ENCODE data around the gene ADAM15. TPM values are rescaled to one million over a fixed set of nuclear protein-coding genes. Genes with fewer than 3 reads are reported as not detected.

ADAM15 gene
- total RNA-seq, 2 donors from 2014 or later, result 101 to 228 TPM

GRCh38 chr1:155110381-155110780 lies 59.3 kb downstream of the ADAM15 start:
- no peak overlapping the region for H3K27ac ChIP-seq
- H3K4me1 ChIP-seq, result no peaks in the 10 kb centered on the region
- no peaks in the 10 kb centered on the region for H3K27me3 ChIP-seq
- intact Hi-C loops (cut with DNase I), result no loop called here
- H3K36me3 ChIP-seq, result no peaks in the 10 kb centered on the region
- TF ChIP-seq CTCF (IDR thresholded peaks at IDR 0.05), result no peak
- no peak overlapping the region for H3K4me3 ChIP-seq
- H3K9ac ChIP-seq (ENCODE audit: low read depth in 2 of 2, low read length in 2 of 2), result no peak overlapping the region
- H3K9me3 ChIP-seq, result no peaks in the 10 kb centered on the region
- no peak for DNase-seq

DNA sequence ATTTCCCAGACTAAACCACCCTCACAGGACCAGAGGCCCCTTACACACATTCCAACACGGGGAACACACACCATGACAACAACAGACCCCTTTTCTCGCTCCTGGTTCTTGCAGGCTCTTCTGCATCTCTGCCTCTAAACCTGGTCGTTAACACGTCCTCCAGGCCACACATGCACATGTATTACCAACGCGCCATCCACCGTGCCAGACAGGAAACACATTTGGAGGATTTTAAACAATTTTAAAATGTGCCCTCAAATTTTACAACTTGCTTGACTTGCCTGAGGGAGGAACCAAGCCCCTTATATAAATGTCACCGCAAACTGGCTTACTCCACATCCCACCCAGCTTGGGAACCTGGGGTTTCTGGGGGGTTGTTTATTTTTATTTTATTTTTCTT lies 59.7 kb downstream of the ADAM15 start:
- H3K4me1 ChIP-seq, result no peaks in the 10 kb centered on the region
- no peak overlapping the region for H3K4me3 ChIP-seq
- H3K27ac ChIP-seq, result no peak overlapping the region
- H3K9ac ChIP-seq (ENCODE audit: low read depth in 2 of 2, low read length in 2 of 2), result no peak overlapping the region
- intact Hi-C loops (cut with DNase I), result no loop called here
- no peaks in the 10 kb centered on the region for H3K9me3 ChIP-seq
- no peak for DNase-seq
- H3K27me3 ChIP-seq, result no peaks in the 10 kb centered on the region
- TF ChIP-seq CTCF (IDR thresholded peaks at IDR 0.05), result no peak
- no peaks in the 10 kb centered on the region for H3K36me3 ChIP-seq

Other genes with a start within 250 kb of the ADAM15 start
- 1 to 10 TPM in 1 of 2 donors, under 1 TPM in 1; 0.99 to 2.5 TPM for gene KCNN3, start 181.0 kb upstream of the ADAM15 start, total RNA-seq
- gene PMVK, start 114.6 kb upstream of the ADAM15 start, total RNA-seq, result 10 to 100 TPM; 32.0 to 46.5 TPM
- 10 to 100 TPM; 22.0 to 51.4 TPM for gene PBXIP1, start 95.2 kb upstream of the ADAM15 start, total RNA-seq
- 10 to 100 TPM; 25.8 to 33.8 TPM for gene PYGO2, start 89.5 kb upstream of the ADAM15 start, total RNA-seq
- gene SHC1, start 80.6 kb upstream of the ADAM15 start, total RNA-seq, result 100 to 1,000 TPM in 1 of 2 donors, 10 to 100 TPM in 1; 98.3 to 104 TPM
- gene CKS1B, start 76.6 kb upstream of the ADAM15 start, total RNA-seq, result 10 to 100 TPM; 49.5 to 76.5 TPM
- 10 to 100 TPM; 28.2 to 46.1 TPM for gene FLAD1, start 68.0 kb upstream of the ADAM15 start, total RNA-seq
- gene LENEP, start 57.7 kb upstream of the ADAM15 start, total RNA-seq, result not detected
- gene ZBTB7B, start 48.5 kb upstream of the ADAM15 start, total RNA-seq, result 100 to 1,000 TPM; 185 to 205 TPM
- 1 to 10 TPM; 1.7 to 1.9 TPM for gene DCST2, start 17.5 kb upstream of the ADAM15 start, total RNA-seq
- gene DCST1, start 17.5 kb upstream of the ADAM15 start, total RNA-seq, result not detected
- 10 to 100 TPM; 26.1 to 27.2 TPM for gene EFNA4, start 12.4 kb downstream of the ADAM15 start, total RNA-seq
- 10 to 100 TPM; 12.7 to 21.4 TPM for gene EFNA3, start 27.5 kb downstream of the ADAM15 start, total RNA-seq
- 100 to 1,000 TPM in 1 of 2 donors, 10 to 100 TPM in 1; 61.3 to 125 TPM for gene EFNA1, start 76.6 kb downstream of the ADAM15 start, total RNA-seq
- gene SLC50A1, start 84.5 kb downstream of the ADAM15 start, total RNA-seq, result 100 to 1,000 TPM; 102 to 130 TPM
- 100 to 1,000 TPM; 149 to 182 TPM for gene DPM3, start 89.2 kb downstream of the ADAM15 start, total RNA-seq
- 100 to 1,000 TPM; 140 to 172 TPM for gene KRTCAP2, start 122.0 kb downstream of the ADAM15 start, total RNA-seq
- gene TRIM46, start 122.5 kb downstream of the ADAM15 start, total RNA-seq, result under 1 TPM; 0.10 to 0.19 TPM
- 10 to 100 TPM; 12.2 to 16.0 TPM for gene THBS3, start 156.6 kb downstream of the ADAM15 start, total RNA-seq
- gene MTX1, start 157.4 kb downstream of the ADAM15 start, total RNA-seq, result 10 to 100 TPM; 37.5 to 55.8 TPM
- gene ENTREP3, start 204.2 kb downstream of the ADAM15 start, total RNA-seq, result 10 to 100 TPM; 22.0 to 34.2 TPM
- gene SCAMP3, start 211.0 kb downstream of the ADAM15 start, total RNA-seq, result 10 to 100 TPM; 41.5 to 67.7 TPM
- 10 to 100 TPM; 31.7 to 66.4 TPM for gene CLK2, start 222.2 kb downstream of the ADAM15 start, total RNA-seq
- 10 to 100 TPM; 12.4 to 12.8 TPM for gene HCN3, start 226.1 kb downstream of the ADAM15 start, total RNA-seq